ENCODE results near the gene CAMK2G. TPM values are rescaled to one million over a fixed set of nuclear protein-coding genes. Genes with fewer than 3 reads are reported as not detected.

The CAMK2G gene
- total RNA-seq, 2 donors from 2014 or later: 20.9 to 21.7 TPM

DNA sequence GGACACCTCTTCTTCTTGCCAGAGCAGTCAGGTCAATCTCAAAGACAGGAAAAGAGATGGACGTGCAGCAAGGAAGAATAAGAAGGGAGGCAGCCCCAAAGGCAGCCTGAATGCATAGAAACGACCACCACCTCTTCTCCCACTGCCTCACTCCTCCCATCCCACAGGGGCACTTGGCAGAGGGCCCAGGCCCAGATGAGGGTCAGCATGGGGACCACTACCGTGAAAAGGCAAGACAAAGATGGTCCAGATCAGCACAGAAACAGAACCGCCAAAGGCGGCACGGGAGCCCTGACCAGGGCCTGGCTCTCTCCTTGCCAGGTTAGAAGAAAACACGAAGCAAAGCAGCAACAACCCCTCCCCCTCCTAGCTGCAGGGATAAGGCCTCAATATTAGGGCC, 61.0 kb downstream of the CAMK2G start:
- H3K4me1 Mint-ChIP-seq: peaks cover 37% of the 10 kb centered on the region
- no peaks in the 10 kb centered on the region for H3K9me3 ChIP-seq (ENCODE audit: control insufficient read depth, low read length)
- H3K4me3 Mint-ChIP-seq: no peak overlapping the region
- H3K27ac ChIP-seq (ENCODE audit: low read depth, low read length): no peak overlapping the region
- no peak overlapping the region for H3K9ac ChIP-seq (ENCODE audit: extremely low read depth, low read length, poor library complexity, severe bottlenecking)
- peaks cover 2% of the 10 kb centered on the region for H3K27me3 Mint-ChIP-seq (ENCODE audit: insufficient read depth)
- H3K36me3 Mint-ChIP-seq (ENCODE audit: low read depth): peaks cover 19% of the 10 kb centered on the region
- no peak overlapping the region for H3K27ac Mint-ChIP-seq
- H3K4me1 ChIP-seq (ENCODE audit: control insufficient read depth, insufficient read depth, low read length): peaks cover 16% of the 10 kb centered on the region
- WGBS, 2 experiments (ENCODE audit: insufficient coverage in 1 of 2, insufficient read length in 1 of 2): 93 to 98% methylated on average over 5 to 7 of the region's 7 CpGs
- no peak overlapping the region for H3K4me3 ChIP-seq (ENCODE audit: low read length)
- H3K9me3 Mint-ChIP-seq: no peaks in the 10 kb centered on the region
- TF ChIP-seq CTCF (conservative IDR thresholded peaks at IDR 0.05): no peak
- H3K36me3 ChIP-seq (ENCODE audit: control insufficient read depth, insufficient read depth, low read length): peaks cover 20% of the 10 kb centered on the region
- DNase-seq: no peak
- no peaks in the 10 kb centered on the region for H3K27me3 ChIP-seq (ENCODE audit: control insufficient read depth, insufficient read depth, low read length, poor library complexity, severe bottlenecking)

- peaks cover 23% of the 10 kb centered on the region for H3K36me3 ChIP-seq (ENCODE audit: control insufficient read depth, insufficient read depth, low read length)
- H3K27me3 ChIP-seq (ENCODE audit: control insufficient read depth, insufficient read depth, low read length, poor library complexity, severe bottlenecking): no peaks in the 10 kb centered on the region
- Mint-ChIP-seq H3K9me3 (no peaks in the 10 kb centered on the region), H3K4me1 (peaks cover 30% of the 10 kb centered on the region), H3K36me3 (ENCODE audit: low read depth) (peaks cover 25% of the 10 kb centered on the region), H3K27ac (no peak overlapping the region), H3K27me3 (ENCODE audit: insufficient read depth) (peaks cover 2% of the 10 kb centered on the region), H3K4me3 (peak overlapping the region; percentile 68)
- H3K4me3 ChIP-seq (ENCODE audit: low read length): no peak overlapping the region
- H3K27ac ChIP-seq (ENCODE audit: low read depth, low read length): no peak overlapping the region
- H3K9me3 ChIP-seq (ENCODE audit: control insufficient read depth, low read length): no peaks in the 10 kb centered on the region
- H3K9ac ChIP-seq (ENCODE audit: extremely low read depth, low read length, poor library complexity, severe bottlenecking): no peak overlapping the region
- DNase-seq: peak; percentile 69
- TF ChIP-seq CTCF (conservative IDR thresholded peaks at IDR 0.05): no peak
- peaks cover 9% of the 10 kb centered on the region for H3K4me1 ChIP-seq (ENCODE audit: control insufficient read depth, insufficient read depth, low read length)
- 83 to 86% methylated on average over 4 of the region's 4 CpGs for WGBS, 2 experiments (ENCODE audit: insufficient coverage in 1 of 2, insufficient read length in 1 of 2)
Measured at GRCh38 chr10:73812657-73813056, 61.7 kb downstream of the CAMK2G start.

- peak overlapping the region; percentile 79 for H3K4me3 ChIP-seq (ENCODE audit: low read length)
- Mint-ChIP-seq H3K27ac (peak overlapping the region; percentile 44), H3K36me3 (ENCODE audit: low read depth) (peaks cover 37% of the 10 kb centered on the region), H3K9me3 (no peaks in the 10 kb centered on the region), H3K27me3 (ENCODE audit: insufficient read depth) (peaks cover 2% of the 10 kb centered on the region), H3K4me1 (peaks cover 15% of the 10 kb centered on the region), H3K4me3 (peak overlapping the region; percentile 68)
- DNase-seq: peak; percentile 80
- no peaks in the 10 kb centered on the region for H3K4me1 ChIP-seq (ENCODE audit: control insufficient read depth, insufficient read depth, low read length)
- no peak overlapping the region for H3K27ac ChIP-seq (ENCODE audit: low read depth, low read length)
- H3K9ac ChIP-seq (ENCODE audit: extremely low read depth, low read length, poor library complexity, severe bottlenecking): peak overlapping the region; percentile 78
- WGBS, 2 experiments (ENCODE audit: insufficient coverage in 1 of 2, insufficient read length in 1 of 2): 1 to 2% methylated on average over 24 to 63 of the region's 63 CpGs
- no peaks in the 10 kb centered on the region for H3K27me3 ChIP-seq (ENCODE audit: control insufficient read depth, insufficient read depth, low read length, poor library complexity, severe bottlenecking)
- no peak for TF ChIP-seq CTCF (conservative IDR thresholded peaks at IDR 0.05)
- H3K9me3 ChIP-seq (ENCODE audit: control insufficient read depth, low read length): no peaks in the 10 kb centered on the region
- peaks cover 30% of the 10 kb centered on the region for H3K36me3 ChIP-seq (ENCODE audit: control insufficient read depth, insufficient read depth, low read length)
Measured at GRCh38 chr10:73810735-73811465, 63.5 kb downstream of the CAMK2G start.

Measured in endodermal cell (in vitro differentiated cells).